Mucosa of descending colon (tissue), 3 donors: ENCODE measurements around the gene SCN8A. TPM values are rescaled to one million over a fixed set of nuclear protein-coding genes. Genes with fewer than 3 reads are reported as not detected.

Experiments
- ATAC-seq: fragments of 200-7000 bp; cut with Tn5 transposase; one replicate; pipeline ENCODE4 v1.9.1; 2020; ENCODE audit warnings: mild to moderate bottlenecking, moderate library complexity
- DNase-seq, 3 donors: peaks; one replicate each; pipeline ENCODE4 v3.0.0-alpha.2; 2020
- H3K36me3 ChIP-seq: fragments of 200-600 bp; one replicate; pipeline ENCODE4 v1.8.0; 2021; ENCODE audit warnings: low read depth, mild to moderate bottlenecking
- H3K4me1 ChIP-seq: fragments of 200-600 bp; one replicate; pipeline ENCODE4 v1.8.0; 2021; ENCODE audit warnings: low read depth, mild to moderate bottlenecking
- H3K4me3 ChIP-seq: fragments of 200-600 bp; one replicate; pipeline ENCODE4 v1.8.0; 2021; ENCODE audit warnings: mild to moderate bottlenecking
- H3K9me3 ChIP-seq: fragments of 200-600 bp; one replicate; pipeline ENCODE4 v1.8.0; 2021; ENCODE audit warnings: mild to moderate bottlenecking
- intact Hi-C, 2 donors: fragments of 100-400 bp; cut with DNase I in 1 of 2; cut with micrococcal nuclease in 1 of 2; formaldehyde crosslinking; loops; one replicate each; pipeline versions ENCODE4 v1.11.0 to v1.11.1; 2022; cut with DNase I, micrococcal nuclease
- total RNA-seq, 3 donors: library from RNA; stranded (reverse); fragmentation: NEBNext Ultra II Directional in 2 of 3; extraction: Animal tissue kit (Norgen Biotek cat#: 25700) in 2 of 3; gene quantifications; one replicate each; pipeline versions ENCODE4 v1.2.1 to v1.2.4, GENCODE V29; 2021 to 2023
- TF ChIP-seq, protein P1 (sequence below): fragments of 200-600 bp; IDR thresholded peaks from one replicate; pipeline ENCODE4 v1.8.0; 2022; ENCODE audit warnings: antibody characterized with exemption, mild to moderate bottlenecking
- donor health status: DM: no; HTN: no; CAD: no; lungs with moderate emphysema.
- donor health status: DM: no; HTN: no; CAD: no.
- donor health status: DM: no; HTN: yes; CAD: no.

SCN8A gene
- total RNA-seq, 3 donors from 2014 or later = 2.7 to 5.2 (median 3.6) TPM

DNA sequence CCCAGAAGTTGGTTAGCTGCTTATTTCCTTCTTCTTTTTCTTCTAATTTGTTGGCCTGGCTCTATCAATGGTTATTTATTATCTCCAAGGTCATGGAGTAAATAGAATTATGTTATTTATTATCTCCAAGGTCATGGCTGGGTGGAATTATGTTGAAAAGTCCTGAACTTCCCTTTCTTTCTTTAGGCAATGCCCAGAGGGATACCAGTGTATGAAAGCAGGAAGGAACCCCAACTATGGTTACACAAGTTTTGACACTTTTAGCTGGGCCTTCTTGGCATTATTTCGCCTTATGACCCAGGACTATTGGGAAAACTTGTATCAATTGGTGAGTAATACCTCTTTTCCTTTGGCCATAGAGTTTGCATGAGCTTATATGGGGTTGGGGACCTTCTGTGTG lies 111.6 kb downstream of the SCN8A start:
- no peaks in the 10 kb centered on the region for H3K9me3 ChIP-seq
- no peaks in the 10 kb centered on the region for H3K4me1 ChIP-seq
- TF ChIP-seq, protein P1, sequence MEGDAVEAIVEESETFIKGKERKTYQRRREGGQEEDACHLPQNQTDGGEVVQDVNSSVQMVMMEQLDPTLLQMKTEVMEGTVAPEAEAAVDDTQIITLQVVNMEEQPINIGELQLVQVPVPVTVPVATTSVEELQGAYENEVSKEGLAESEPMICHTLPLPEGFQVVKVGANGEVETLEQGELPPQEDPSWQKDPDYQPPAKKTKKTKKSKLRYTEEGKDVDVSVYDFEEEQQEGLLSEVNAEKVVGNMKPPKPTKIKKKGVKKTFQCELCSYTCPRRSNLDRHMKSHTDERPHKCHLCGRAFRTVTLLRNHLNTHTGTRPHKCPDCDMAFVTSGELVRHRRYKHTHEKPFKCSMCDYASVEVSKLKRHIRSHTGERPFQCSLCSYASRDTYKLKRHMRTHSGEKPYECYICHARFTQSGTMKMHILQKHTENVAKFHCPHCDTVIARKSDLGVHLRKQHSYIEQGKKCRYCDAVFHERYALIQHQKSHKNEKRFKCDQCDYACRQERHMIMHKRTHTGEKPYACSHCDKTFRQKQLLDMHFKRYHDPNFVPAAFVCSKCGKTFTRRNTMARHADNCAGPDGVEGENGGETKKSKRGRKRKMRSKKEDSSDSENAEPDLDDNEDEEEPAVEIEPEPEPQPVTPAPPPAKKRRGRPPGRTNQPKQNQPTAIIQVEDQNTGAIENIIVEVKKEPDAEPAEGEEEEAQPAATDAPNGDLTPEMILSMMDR = no peak
- H3K36me3 ChIP-seq = no peaks in the 10 kb centered on the region
- intact Hi-C loops = no loop called here
- DNase-seq (no peak), ATAC-seq (no peak)
- no peak overlapping the region for H3K4me3 ChIP-seq

DNA sequence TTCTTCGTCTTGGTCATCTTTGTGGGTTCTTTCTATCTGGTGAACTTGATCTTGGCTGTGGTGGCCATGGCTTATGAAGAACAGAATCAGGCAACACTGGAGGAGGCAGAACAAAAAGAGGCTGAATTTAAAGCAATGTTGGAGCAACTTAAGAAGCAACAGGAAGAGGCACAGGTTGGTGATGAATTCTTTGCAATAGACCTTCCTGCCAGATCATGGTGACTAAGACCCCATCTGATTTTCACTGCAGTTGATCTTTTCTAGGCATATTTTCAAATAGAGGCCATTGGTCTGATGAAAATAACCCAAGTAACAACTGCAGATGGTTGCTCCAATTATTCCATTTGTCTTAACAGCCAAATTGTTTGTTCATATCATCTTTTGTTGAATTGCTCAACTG lies 114.4 kb downstream of the SCN8A start:
- Histone ChIP-seq H3K36me3 (no peaks in the 10 kb centered on the region), H3K9me3 (no peaks in the 10 kb centered on the region), H3K4me1 (no peaks in the 10 kb centered on the region), H3K4me3 (no peak overlapping the region)
- no peak for DNase-seq
- no peak for ATAC-seq
- intact Hi-C loops = no loop called here
- TF ChIP-seq, protein P1 = no peak

DNA sequence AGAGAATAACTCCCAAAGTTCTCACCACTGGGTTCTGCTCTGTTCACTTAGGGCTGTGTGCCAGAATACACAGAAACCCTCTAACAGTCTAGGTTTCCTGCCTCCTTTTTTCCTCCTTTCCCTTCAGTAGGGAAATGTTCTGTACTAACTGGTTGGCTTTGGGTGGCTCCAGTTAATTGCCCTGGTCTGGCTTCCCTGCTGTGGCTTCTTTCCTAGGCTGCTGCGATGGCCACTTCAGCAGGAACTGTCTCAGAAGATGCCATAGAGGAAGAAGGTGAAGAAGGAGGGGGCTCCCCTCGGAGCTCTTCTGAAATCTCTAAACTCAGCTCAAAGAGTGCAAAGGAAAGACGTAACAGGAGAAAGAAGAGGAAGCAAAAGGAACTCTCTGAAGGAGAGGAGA lies 115.2 kb downstream of the SCN8A start:
- ATAC-seq = no peak

DNA sequence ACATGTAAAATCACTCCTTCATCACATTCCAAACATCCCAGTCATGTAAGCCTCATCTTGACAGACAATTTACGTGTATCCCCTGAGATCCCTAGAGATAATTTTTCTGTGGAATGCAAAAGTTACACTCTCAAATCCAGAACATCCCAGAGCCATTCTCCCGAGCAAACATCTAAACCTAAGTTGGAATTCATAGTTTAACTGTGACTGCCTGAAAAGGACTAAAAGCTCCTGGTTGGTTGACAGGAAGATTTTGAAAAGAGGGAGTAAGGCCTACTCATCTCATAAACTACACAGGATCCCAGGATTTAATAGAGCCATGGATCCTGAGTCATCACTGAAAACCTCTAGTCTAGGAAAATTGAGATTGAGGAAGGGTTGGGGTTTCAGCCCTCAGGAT lies 123.6 kb downstream of the SCN8A start:
- DNase-seq (no peak), ATAC-seq (no peak)
- H3K36me3 ChIP-seq = no peaks in the 10 kb centered on the region
- intact Hi-C loops = no loop called here
- H3K4me3 ChIP-seq = no peak overlapping the region
- TF ChIP-seq, protein P1 = no peak
- H3K9me3 ChIP-seq = no peaks in the 10 kb centered on the region
- H3K4me1 ChIP-seq = no peaks in the 10 kb centered on the region

More for the DNA sequence above, 115.2 kb downstream of the SCN8A start:
- Histone ChIP-seq H3K4me3 (no peak overlapping the region), H3K36me3 (no peaks in the 10 kb centered on the region), H3K4me1 (no peaks in the 10 kb centered on the region), H3K9me3 (no peaks in the 10 kb centered on the region)
- no peak for DNase-seq
- intact Hi-C loops = no loop called here
- TF ChIP-seq, protein P1 = no peak

DNA sequence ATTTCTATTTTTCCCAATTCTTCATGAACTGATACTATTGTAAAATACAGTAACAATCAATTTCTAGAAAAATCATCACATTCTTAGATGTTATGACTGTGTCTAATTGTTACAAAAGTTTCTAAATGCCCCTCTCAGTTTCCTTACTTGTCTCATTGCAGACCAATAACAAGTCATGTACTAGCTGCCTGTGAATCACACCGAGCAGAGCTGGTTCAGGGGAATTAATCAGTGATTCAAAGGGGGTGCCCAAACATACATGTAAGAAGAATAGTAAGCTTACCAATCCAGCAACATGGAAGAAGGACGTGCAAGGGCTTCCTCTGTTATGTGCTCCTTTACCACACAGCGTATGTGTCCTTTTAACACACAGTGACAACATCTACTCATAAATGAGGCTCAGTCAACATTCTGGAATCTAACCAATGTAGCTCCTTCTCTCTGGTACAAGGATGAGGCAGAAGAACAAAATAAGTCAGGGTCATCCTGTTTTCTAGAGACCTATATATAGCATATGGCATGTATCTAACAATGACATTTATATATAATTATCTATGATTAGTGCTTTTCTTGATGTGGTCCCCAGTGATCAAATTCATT lies 126.4 kb downstream of the SCN8A start:
- intact Hi-C loops = no loop called here
- Histone ChIP-seq H3K4me3 (no peak overlapping the region), H3K36me3 (no peaks in the 10 kb centered on the region), H3K9me3 (no peaks in the 10 kb centered on the region), H3K4me1 (no peaks in the 10 kb centered on the region)
- DNase-seq = no peak
- TF ChIP-seq, protein P1 = no peak
- no peak for ATAC-seq
